PFSK-1 (cell line): ENCODE measurements around the gene PBX2.

Experiments used
- POLR2AphosphoS5 ChIP-seq: IDR thresholded peaks from 2 replicates; pipeline ENCODE4 v1.6.1; 2012; ENCODE audit warnings: low read depth, mild to moderate bottlenecking, control low read depth, low read length, moderate library complexity
- SIN3A ChIP-seq: IDR thresholded peaks from 2 replicates; pipeline ENCODE4 v1.6.1; 2012; ENCODE audit warnings: mild to moderate bottlenecking, low read length, moderate library complexity, borderline replicate concordance; ENCODE audit not compliant: insufficient read depth
- TAF1 ChIP-seq: IDR thresholded peaks from 2 replicates; pipeline ENCODE4 v1.6.1; 2012; ENCODE audit warnings: low read length, control low read depth, borderline replicate concordance; ENCODE audit not compliant: insufficient read depth

DNA sequence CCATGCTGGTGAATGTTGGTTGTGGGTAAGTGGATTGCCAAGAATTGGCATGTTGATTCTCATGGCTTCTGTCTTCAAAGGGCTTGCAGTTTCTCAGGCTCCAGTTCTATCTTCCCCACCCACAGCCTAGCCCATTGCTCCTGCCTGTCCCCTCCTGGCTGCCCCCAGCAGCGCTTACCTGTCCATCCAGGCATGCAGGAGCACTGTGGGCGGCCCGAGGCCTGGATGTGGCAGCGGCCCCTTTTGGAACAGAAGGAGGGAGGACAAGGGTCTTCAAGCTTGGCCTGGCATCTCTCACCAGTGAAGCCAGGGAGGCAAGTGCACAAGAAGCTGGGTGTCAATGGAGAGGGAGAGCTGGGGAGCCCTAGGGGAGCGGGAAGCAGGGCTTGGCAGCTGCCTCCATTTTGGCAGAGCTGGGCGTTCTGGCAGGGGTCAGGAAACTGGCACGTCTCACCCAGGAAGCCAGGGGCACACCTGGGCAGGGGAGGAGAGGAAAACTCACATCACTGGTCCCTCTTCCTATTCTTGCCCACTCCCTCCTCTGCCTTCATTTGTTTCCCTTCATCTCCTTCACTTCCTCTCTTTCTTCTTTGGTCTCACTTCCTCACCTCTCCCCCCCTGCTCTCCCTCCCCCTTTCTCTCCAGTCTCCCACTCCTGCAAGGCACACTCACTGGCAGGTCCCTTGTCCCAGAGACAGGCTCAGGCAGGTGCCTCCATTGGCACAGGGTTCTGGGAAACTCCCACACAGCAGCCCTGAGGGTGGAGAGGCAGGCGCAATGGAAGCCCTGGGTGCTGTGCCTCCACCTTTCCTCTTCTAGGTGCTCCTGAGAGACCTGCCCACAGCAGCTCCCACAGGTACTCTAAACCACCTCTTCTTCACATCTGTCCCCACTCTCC lies 32.6 kb upstream of the PBX2 start:
- TF ChIP-seq TAF1 (no peak), POLR2AphosphoS5 (no peak), SIN3A (no peak)
